ENCODE measurements around the gene LBR. TPM values are rescaled to one million over a fixed set of nuclear protein-coding genes. Genes with fewer than 3 reads are reported as not detected.

The LBR gene
- total RNA-seq, 1 donor from 2014 or later, result 8.9 TPM

DNA sequence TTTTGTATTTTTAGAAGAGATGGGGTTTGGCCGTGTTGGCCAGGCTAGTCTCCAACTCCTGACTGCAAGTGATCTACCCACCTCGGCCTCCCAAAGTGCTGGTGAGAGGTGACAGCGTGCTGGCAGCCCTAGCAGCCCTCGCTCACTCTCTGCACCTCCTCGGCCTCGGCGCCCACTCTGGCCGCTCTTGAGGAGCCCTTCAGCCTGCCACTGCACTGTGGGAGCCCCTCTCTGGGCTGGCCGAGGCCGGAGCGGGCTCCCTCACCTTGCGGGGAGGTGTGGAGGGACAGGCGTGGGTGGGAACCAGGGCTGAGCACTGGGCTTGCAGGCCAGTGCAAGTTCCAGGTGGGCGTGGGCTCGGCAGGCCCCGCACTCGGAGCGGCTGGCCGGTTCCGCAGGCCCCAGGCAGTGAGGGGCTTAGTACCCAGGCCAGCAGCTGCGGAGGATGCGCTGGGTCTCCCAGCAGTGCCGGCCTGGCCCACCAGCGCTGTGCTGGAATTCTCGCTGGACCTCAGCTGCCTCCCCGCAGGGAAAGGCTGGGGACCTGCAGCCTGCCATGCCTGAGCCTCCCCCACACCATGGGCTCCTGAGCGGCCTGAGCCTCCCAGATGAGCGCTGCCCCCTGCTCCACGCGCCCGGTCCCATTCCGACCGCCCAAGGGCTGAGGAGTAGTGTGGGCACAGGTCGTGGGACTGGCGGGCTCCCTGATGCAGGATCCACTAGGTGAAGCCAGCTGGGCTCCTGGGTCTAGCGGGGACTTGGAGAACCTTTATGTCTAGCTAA is 3.4 kb upstream of the LBR start:
- TF ChIP-seq, protein P1, sequence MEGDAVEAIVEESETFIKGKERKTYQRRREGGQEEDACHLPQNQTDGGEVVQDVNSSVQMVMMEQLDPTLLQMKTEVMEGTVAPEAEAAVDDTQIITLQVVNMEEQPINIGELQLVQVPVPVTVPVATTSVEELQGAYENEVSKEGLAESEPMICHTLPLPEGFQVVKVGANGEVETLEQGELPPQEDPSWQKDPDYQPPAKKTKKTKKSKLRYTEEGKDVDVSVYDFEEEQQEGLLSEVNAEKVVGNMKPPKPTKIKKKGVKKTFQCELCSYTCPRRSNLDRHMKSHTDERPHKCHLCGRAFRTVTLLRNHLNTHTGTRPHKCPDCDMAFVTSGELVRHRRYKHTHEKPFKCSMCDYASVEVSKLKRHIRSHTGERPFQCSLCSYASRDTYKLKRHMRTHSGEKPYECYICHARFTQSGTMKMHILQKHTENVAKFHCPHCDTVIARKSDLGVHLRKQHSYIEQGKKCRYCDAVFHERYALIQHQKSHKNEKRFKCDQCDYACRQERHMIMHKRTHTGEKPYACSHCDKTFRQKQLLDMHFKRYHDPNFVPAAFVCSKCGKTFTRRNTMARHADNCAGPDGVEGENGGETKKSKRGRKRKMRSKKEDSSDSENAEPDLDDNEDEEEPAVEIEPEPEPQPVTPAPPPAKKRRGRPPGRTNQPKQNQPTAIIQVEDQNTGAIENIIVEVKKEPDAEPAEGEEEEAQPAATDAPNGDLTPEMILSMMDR (IDR thresholded peaks at IDR 0.05; ENCODE audit: borderline replicate concordance), result no peak
- no peak overlapping the region for H3K4me3 ChIP-seq
- peaks cover 10% of the 10 kb centered on the region for H3K9me3 ChIP-seq (replicated peaks)
- H3K4me1 ChIP-seq, result peaks cover 40% of the 10 kb centered on the region
- H3K36me3 ChIP-seq, result no peaks in the 10 kb centered on the region
- H3K27me3 ChIP-seq (ENCODE audit: low read depth), result no peaks in the 10 kb centered on the region
- no peak overlapping the region for H3K27ac ChIP-seq (replicated peaks)
- intact Hi-C loops (cut with micrococcal nuclease), result no loop called here
- DNase-seq, result no peak

DNA sequence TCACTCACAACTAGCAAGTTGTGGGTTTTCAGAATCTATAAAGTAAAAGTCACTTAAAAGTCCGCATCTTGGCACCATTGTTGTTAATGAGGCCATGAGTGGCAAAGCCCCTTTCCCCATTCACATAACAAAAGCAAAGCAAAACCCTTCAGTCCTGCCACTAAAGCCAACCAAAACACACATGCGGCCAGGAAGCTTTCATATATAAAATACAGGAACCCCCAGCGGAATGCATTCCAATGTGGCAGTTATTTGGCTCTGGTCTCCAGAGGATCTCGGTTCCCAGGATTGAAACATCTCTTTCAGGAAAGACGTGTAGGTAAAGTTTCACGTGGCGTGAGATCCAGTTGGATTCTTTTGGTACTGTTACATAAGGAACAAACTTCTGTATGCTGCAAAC is 2.5 kb upstream of the LBR start:
- intact Hi-C loops (cut with micrococcal nuclease), result no loop called here
- Histone ChIP-seq H3K36me3 (no peaks in the 10 kb centered on the region), H3K27me3 (ENCODE audit: low read depth) (no peaks in the 10 kb centered on the region), H3K4me1 (peaks cover 40% of the 10 kb centered on the region), H3K27ac (replicated peaks) (no peak overlapping the region), H3K4me3 (no peak overlapping the region), H3K9me3 (replicated peaks) (peaks cover 10% of the 10 kb centered on the region)
- DNase-seq, result no peak
- TF ChIP-seq, protein P1 (IDR thresholded peaks at IDR 0.05; ENCODE audit: borderline replicate concordance), result no peak

DNA sequence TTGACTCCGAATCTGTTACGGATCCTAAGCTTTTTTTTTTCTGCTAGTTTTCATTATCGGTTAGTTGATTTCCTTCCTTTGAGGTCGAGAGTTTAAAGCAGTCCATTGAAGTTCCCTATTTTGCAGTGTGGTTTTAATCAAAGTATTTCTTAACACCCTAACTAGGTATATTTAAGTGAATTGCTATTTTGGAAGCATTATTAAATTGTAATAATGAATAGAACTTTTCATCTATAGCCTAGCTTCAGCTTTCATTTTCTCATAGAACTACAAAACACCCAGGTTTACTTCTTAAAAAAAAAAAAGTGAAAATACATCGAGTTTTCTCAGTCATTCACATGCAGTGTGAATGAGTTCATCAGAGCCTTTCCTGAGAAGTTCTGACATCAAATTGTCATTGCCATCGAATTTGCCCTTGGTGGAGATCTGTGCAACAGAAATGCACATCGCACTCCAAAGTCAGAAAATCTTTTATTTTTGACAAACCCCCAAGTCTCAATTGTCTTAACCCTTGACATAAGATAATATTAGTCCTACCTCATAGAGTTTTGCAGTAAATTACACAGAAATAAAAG is 1.1 kb upstream of the LBR start:
- no peaks in the 10 kb centered on the region for H3K27me3 ChIP-seq (ENCODE audit: low read depth)
- H3K9me3 ChIP-seq (replicated peaks), result peaks cover 10% of the 10 kb centered on the region
- H3K4me3 ChIP-seq, result peak overlapping the region; percentile 96
- intact Hi-C loops (cut with micrococcal nuclease), result no loop called here
- TF ChIP-seq, protein P1 (IDR thresholded peaks at IDR 0.05; ENCODE audit: borderline replicate concordance), result no peak
- peaks cover 52% of the 10 kb centered on the region for H3K4me1 ChIP-seq
- no peaks in the 10 kb centered on the region for H3K36me3 ChIP-seq
- H3K27ac ChIP-seq (replicated peaks), result peak overlapping the region; percentile 90
- DNase-seq, result no peak

DNA sequence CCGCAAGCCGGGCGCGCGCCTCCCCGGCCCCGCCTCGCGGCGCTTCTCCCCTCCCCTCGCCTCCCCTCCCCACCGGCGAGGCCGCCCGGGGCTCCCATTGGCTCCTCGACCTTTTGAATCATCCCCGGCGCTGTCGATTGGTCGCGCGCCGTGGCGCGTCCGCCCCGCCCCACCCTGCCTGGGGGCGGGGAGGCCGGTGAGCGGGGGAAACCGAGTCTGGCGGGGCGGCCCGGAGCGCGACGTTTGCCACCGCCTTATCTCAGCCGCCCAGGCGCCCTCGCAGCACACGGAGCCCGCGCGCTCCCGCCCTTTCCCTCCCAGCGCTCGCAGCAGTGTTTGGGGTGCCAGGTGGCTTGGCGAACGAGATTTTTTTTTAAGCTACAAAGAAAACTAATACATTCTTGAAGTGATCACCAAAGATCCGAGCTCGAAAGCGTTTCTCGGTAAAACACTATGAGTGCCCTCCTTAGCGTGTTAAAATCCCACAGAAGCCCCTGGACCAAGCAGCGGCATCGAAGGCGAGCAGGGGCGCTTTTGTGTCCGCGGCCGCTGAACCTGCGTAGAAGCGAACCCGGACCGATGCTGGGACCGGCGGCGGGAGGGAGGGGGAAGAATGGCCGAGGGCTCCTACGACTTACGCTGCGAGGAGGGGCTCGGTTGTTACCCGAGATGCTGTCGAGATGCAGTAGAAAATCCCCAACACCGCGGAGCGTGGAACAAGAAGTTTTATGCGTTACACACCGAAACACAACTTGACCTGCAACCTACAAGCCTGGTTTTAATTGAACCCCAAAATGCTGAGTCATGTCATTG is 436 bp upstream of the LBR start:
- H3K27ac ChIP-seq (replicated peaks), result peak overlapping the region; percentile 90
- peaks cover 58% of the 10 kb centered on the region for H3K4me1 ChIP-seq
- peaks cover 10% of the 10 kb centered on the region for H3K9me3 ChIP-seq (replicated peaks)
- TF ChIP-seq, protein P1 (IDR thresholded peaks at IDR 0.05; ENCODE audit: borderline replicate concordance), result no peak
- no peaks in the 10 kb centered on the region for H3K36me3 ChIP-seq
- peak overlapping the region; percentile 96 for H3K4me3 ChIP-seq
- peak; percentile 91 for DNase-seq
- intact Hi-C loops (cut with micrococcal nuclease), result no loop called here
- no peaks in the 10 kb centered on the region for H3K27me3 ChIP-seq (ENCODE audit: low read depth)

DNA sequence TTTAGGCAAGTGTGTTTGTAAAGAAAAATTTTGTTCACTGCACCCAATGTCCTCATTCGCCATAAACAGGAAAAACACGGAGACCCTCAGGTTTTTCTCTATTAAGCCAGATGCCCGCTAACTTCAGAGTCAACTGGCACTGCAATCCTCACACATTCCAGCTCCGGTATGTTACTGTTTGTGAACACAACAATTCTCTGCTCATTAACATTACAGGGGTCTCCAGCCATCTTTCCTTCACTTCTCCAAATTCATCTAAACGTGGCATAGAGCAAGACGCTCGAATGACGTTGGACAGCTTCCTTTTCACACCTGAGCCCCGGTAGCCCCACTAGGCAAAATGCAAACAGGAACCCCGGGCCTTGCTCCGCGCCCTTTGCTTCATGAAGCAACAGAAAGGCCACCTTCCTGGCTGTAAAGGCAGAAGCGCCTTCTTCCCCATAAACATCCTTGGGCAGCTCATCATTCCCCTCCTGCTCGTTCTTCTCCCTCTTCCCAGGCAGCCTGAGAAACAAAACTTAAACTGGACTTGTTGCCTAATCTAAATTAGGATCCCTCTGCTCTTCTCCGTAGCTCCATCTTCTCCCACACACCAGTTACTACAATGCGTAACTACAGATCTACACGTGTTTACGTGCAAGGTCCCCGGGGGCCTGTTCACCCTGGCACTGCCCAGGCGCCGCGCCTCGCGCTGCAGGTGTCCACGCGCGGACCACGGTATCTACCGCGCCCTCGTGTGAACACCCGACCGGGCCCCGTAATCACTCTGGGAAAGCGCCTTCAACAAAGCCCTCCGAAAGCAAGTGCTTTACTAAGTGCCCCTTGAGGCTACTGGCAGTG is 1.2 kb downstream of the LBR start:
- Histone ChIP-seq H3K27me3 (ENCODE audit: low read depth) (no peaks in the 10 kb centered on the region), H3K4me1 (peaks cover 67% of the 10 kb centered on the region), H3K4me3 (peak overlapping the region; percentile 96), H3K27ac (replicated peaks) (peak overlapping the region; percentile 90), H3K9me3 (replicated peaks) (peaks cover 6% of the 10 kb centered on the region), H3K36me3 (peaks cover 6% of the 10 kb centered on the region)
- peak; percentile 24 for DNase-seq
- TF ChIP-seq, protein P1 (IDR thresholded peaks at IDR 0.05; ENCODE audit: borderline replicate concordance), result no peak
- intact Hi-C loops (cut with micrococcal nuclease), result no loop called here

Measured in left ventricle myocardium inferior (tissue), 1 donor.